K562 (cell line): Measurements from ENCODE around the gene DYSF. TPM values are rescaled to one million over a fixed set of nuclear protein-coding genes. Genes with fewer than 3 reads are reported as not detected.

Experiments
- KAT8 ChIP-seq: fragments of 450-650 bp; IDR thresholded peaks from 2 replicates; pipeline ENCODE4 v1.6.1; 2016; ENCODE audit warnings: low read depth, mild to moderate bottlenecking
- NFRKB ChIP-seq: fragments of 450-650 bp; IDR thresholded peaks from 2 replicates; pipeline ENCODE4 v1.6.1; 2016; ENCODE audit warnings: low read depth
- polyA plus RNA-seq, 8 experiments: library from polyadenylated mRNA; depleted of rRNA in 4 of 8; stranded (reverse) in 5 of 8; unstranded in 3 of 8; fragments of >200 nt; fragmentation: Nextera tagmentation in 2 of 8; fragmentation: Illumina TruSeq in 1 of 8; extraction: Ambion mirVana in 2 of 8; extraction: Trizol in 1 of 8; gene quantifications; 2 replicates each; pipeline versions ENCODE4 v1.2.1 to v1.2.3, GENCODE V29; 2011 to 2014; ENCODE audit warnings: inconsistent platforms in 1 of 8, missing spikeins in 1 of 8
- total RNA-seq, 7 experiments: library from RNA; depleted of rRNA in 6 of 7; stranded (reverse); fragments of >200 nt in 6 of 7; fragmentation: Illumina TruSeq in 2 of 7; extraction: Trizol in 2 of 7; gene quantifications; 2 replicates each; pipeline versions ENCODE4 v1.2.1 to v1.2.3, GENCODE V29; 2011 to 2021; ENCODE audit warnings: low replicate concordance in 1 of 7
- TF ChIP-seq, protein P1 (sequence below), 2 experiments: IDR thresholded peaks in 1 of 2; conservative IDR thresholded peaks in 1 of 2; 2 replicates each; pipeline ENCODE4 v1.6.1; 2016; ENCODE audit warnings: low read depth in 2 of 2, mild to moderate bottlenecking in 1 of 2, missing compliant biosample characterization in 1 of 2, missing genetic modification characterization in 1 of 2, moderate library complexity in 1 of 2
- TF ChIP-seq, protein P2 (sequence below): IDR thresholded peaks from 2 replicates; pipeline ENCODE4 v1.6.1; 2011; ENCODE audit warnings: borderline replicate concordance, low read depth, mild to moderate bottlenecking, moderate library complexity, low read length; ENCODE audit not compliant: insufficient read depth, poor library complexity, severe bottlenecking
- TF ChIP-seq, protein P3 (sequence below): sonication (generic); formaldehyde crosslinking; IDR thresholded peaks from 2 replicates; pipeline ENCODE4 v1.8.1; 2023; ENCODE audit warnings: mild to moderate bottlenecking, missing genetic modification reagents
- TF ChIP-seq, protein P4 (sequence below): fragments of 450-650 bp; IDR thresholded peaks from 2 replicates; pipeline ENCODE4 v1.7.0; 2016; ENCODE audit warnings: borderline replicate concordance

The DYSF gene
- total and polyA plus RNA-seq, 9 of the 15 experiments (the other 6 are each of a cell fraction or from before 2014, with no cell fraction given): 0.01 to 0.80 (median 0.29) TPM

DNA sequence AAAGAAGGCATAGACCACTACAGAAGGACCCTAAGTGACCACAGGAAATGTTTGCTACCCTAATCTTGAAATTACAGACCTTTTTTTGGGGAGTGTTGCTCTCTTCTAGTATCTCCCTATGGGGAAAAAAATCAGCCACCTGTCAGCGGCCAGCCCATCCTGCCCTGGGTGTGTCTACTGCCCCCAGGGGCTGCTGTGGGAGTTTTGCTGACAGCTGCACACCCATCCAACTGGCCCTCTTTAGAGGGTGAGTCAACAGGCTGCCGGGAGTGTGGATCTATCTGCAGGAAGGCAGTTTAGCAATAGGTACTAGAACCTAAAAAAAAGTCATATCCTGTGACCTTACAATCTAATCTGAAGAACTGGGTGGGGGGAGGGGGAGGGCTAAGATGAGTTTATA, 796 bp upstream of the DYSF start (continued):
- TF ChIP-seq, protein P1, sequence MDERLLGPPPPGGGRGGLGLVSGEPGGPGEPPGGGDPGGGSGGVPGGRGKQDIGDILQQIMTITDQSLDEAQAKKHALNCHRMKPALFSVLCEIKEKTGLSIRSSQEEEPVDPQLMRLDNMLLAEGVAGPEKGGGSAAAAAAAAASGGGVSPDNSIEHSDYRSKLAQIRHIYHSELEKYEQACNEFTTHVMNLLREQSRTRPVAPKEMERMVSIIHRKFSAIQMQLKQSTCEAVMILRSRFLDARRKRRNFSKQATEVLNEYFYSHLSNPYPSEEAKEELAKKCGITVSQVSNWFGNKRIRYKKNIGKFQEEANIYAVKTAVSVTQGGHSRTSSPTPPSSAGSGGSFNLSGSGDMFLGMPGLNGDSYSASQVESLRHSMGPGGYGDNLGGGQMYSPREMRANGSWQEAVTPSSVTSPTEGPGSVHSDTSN (CRISPR knock-in tag; IDR thresholded peaks at IDR 0.05; ENCODE audit: low read depth): no peak
- TF ChIP-seq, protein P1 (tag; conservative IDR thresholded peaks at IDR 0.05; ENCODE audit: low read depth): 0 out of 2 replicates have a peak, but pooled peaks have one; percentile 17
- TF ChIP-seq, protein P2, sequence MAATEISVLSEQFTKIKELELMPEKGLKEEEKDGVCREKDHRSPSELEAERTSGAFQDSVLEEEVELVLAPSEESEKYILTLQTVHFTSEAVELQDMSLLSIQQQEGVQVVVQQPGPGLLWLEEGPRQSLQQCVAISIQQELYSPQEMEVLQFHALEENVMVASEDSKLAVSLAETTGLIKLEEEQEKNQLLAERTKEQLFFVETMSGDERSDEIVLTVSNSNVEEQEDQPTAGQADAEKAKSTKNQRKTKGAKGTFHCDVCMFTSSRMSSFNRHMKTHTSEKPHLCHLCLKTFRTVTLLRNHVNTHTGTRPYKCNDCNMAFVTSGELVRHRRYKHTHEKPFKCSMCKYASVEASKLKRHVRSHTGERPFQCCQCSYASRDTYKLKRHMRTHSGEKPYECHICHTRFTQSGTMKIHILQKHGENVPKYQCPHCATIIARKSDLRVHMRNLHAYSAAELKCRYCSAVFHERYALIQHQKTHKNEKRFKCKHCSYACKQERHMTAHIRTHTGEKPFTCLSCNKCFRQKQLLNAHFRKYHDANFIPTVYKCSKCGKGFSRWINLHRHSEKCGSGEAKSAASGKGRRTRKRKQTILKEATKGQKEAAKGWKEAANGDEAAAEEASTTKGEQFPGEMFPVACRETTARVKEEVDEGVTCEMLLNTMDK: peak; percentile 86
- TF ChIP-seq, protein P3, sequence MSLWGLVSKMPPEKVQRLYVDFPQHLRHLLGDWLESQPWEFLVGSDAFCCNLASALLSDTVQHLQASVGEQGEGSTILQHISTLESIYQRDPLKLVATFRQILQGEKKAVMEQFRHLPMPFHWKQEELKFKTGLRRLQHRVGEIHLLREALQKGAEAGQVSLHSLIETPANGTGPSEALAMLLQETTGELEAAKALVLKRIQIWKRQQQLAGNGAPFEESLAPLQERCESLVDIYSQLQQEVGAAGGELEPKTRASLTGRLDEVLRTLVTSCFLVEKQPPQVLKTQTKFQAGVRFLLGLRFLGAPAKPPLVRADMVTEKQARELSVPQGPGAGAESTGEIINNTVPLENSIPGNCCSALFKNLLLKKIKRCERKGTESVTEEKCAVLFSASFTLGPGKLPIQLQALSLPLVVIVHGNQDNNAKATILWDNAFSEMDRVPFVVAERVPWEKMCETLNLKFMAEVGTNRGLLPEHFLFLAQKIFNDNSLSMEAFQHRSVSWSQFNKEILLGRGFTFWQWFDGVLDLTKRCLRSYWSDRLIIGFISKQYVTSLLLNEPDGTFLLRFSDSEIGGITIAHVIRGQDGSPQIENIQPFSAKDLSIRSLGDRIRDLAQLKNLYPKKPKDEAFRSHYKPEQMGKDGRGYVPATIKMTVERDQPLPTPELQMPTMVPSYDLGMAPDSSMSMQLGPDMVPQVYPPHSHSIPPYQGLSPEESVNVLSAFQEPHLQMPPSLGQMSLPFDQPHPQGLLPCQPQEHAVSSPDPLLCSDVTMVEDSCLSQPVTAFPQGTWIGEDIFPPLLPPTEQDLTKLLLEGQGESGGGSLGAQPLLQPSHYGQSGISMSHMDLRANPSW (CRISPR knock-in tag): no peak
- TF ChIP-seq KAT8 (no peak), NFRKB (no peak)
- TF ChIP-seq, protein P4, sequence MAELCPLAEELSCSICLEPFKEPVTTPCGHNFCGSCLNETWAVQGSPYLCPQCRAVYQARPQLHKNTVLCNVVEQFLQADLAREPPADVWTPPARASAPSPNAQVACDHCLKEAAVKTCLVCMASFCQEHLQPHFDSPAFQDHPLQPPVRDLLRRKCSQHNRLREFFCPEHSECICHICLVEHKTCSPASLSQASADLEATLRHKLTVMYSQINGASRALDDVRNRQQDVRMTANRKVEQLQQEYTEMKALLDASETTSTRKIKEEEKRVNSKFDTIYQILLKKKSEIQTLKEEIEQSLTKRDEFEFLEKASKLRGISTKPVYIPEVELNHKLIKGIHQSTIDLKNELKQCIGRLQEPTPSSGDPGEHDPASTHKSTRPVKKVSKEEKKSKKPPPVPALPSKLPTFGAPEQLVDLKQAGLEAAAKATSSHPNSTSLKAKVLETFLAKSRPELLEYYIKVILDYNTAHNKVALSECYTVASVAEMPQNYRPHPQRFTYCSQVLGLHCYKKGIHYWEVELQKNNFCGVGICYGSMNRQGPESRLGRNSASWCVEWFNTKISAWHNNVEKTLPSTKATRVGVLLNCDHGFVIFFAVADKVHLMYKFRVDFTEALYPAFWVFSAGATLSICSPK: no peak
